Muscle layer of duodenum (tissue), 2 donors: ENCODE data around the gene GSX2.
A peak's percentile ranks its signal among the peaks of the same experiment; 100 is the strongest.

Experiments used
- H3K27ac ChIP-seq: one replicate; pipeline ENCODE4 v1.7.0; 2013; ENCODE audit warnings: mild to moderate bottlenecking, low read length
- H3K27me3 ChIP-seq: one replicate; pipeline ENCODE4 v1.7.0; 2013; ENCODE audit warnings: low read depth, mild to moderate bottlenecking, control low read depth, low read length
- H3K36me3 ChIP-seq, 2 donors: one replicate each; pipeline ENCODE4 v1.7.0; 2013; ENCODE audit warnings: low read length in 2 of 2, control low read depth in 1 of 2, mild to moderate bottlenecking in 1 of 2; ENCODE audit not compliant: insufficient read depth in 2 of 2, control insufficient read depth in 1 of 2
- H3K4me1 ChIP-seq, 2 donors: one replicate each; pipeline ENCODE4 v1.7.0; 2013; ENCODE audit warnings: low read length in 2 of 2, mild to moderate bottlenecking in 2 of 2, control low read depth in 1 of 2, moderate library complexity in 1 of 2; ENCODE audit not compliant: insufficient read depth in 2 of 2, control insufficient read depth in 1 of 2
- H3K4me3 ChIP-seq, 2 donors: one replicate each; pipeline ENCODE4 v1.7.0; 2013; ENCODE audit warnings: low read length in 2 of 2, low read depth in 1 of 2, mild to moderate bottlenecking in 1 of 2
- H3K9me3 ChIP-seq, 2 donors: one replicate each; pipeline ENCODE4 v1.7.0; 2013; ENCODE audit warnings: low read length in 2 of 2, control low read depth in 1 of 2, mild to moderate bottlenecking in 1 of 2; ENCODE audit not compliant: control insufficient read depth in 1 of 2
- donor health status: healthy.

The GSX2 gene

GRCh38 chr4:54082168-54082567, 17.8 kb upstream of the GSX2 start:
- Histone ChIP-seq H3K27ac (no peak overlapping the region), H3K4me1 (no peaks in the 10 kb centered on the region), H3K27me3 (no peaks in the 10 kb centered on the region), H3K36me3 (no peaks in the 10 kb centered on the region), H3K9me3 (no peaks in the 10 kb centered on the region), H3K4me3 (no peak overlapping the region)

DNA sequence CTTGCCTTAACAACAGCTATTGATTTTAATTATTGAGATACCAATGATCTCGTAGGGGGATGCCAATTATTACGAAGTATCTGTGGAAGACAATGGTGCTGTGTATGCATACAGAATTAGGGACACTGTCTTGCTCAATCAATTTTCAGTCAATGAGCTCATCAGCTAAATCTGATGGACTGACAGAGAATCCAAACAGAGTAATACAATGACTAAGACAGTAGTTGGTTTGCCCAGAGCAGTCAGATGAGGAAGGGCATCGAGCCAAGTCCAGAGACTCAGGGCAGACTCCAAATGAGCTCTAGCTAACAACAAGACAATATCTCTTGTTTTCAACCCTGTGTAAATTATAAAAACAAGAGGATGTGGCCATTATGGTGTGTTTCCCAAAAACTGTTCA, 14.7 kb upstream of the GSX2 start:
- H3K27ac ChIP-seq = no peak overlapping the region
- H3K9me3 ChIP-seq = no peaks in the 10 kb centered on the region
- H3K4me3 ChIP-seq = no peak overlapping the region
- H3K27me3 ChIP-seq = no peaks in the 10 kb centered on the region
- H3K36me3 ChIP-seq = no peaks in the 10 kb centered on the region
- no peaks in the 10 kb centered on the region for H3K4me1 ChIP-seq

DNA sequence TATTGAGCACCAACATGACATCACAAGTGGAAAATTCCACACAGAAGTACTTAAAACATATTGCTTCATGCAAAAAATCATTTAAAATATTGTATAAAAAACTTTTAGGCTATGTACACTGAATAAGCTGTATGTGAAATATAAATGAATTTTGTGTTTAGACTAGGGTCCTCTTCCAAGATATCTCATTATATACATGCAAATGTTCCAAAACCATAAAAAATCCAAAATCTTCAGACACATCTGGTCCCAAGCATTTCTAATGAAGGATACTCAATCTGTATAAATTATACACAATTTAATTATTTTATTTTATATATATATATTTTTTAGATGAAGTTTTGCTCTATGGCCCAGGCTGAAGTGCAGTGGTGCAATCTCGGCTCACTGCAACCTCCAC, 10.1 kb upstream of the GSX2 start:
- Histone ChIP-seq H3K9me3 (no peaks in the 10 kb centered on the region), H3K27me3 (peaks cover 38% of the 10 kb centered on the region), H3K4me1 (peaks cover 0 to 20% of the 10 kb centered on the region in 2 donors), H3K27ac (no peak overlapping the region), H3K4me3 (no peak overlapping the region), H3K36me3 (no peaks in the 10 kb centered on the region)

DNA sequence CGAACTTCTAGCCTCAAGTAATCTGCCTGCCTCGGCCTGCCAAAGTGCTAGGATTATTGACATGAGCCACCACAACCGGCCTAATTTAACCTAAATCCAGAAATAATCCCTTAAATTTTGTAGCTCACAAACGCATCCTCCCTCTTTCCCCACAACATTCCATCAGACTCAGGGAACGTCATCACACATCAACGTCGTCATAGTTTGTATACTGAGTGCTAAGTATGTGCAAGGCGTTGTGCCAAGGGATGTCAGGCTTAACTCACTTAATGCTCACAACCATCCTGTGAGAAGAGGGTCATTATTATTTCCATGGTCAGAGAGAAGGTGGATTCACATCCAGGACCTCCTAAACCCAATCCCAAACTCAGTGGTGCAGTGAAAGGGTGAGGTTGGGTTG, 9.6 kb upstream of the GSX2 start:
- peaks cover 43% of the 10 kb centered on the region for H3K27me3 ChIP-seq

DNA sequence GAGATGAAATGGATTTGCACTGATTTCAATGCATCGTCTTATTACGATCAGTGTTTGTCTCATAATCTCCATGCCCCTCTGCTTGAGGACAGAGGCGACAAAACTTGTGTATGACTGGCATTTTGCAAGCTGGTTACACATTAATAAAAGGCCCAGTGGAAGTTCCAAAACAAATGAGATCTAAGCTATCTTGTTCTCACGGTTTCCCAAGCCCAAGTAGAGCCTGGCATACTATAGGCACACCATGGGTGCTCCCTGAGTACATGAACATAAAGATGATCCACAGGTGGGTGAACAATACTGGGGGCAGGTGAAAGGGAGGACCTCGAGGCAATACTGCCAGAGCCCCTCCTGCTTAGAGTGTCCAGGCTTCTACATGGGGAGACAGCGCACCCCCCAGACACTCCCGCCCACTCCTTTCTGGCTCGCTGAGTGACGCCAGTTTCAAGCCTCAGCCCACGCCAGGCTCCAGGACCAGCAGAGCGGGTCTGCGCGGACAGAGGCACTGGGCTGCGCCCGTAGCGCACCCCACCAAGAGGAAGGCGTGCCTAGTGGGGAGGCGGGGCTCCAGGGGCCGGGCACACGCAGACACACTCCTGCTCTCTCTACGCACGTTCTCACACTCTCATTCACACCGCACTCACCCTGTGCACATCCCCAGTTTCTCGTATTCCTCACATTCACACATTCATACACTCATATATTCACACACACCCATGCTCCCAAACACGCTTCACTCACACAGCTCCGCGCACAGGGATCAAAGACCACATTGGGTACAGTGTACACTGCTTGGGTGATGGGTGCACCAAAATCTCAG, 8.9 kb upstream of the GSX2 start:
- no peak overlapping the region for H3K27ac ChIP-seq
- H3K4me1 ChIP-seq = peaks cover 0 to 20% of the 10 kb centered on the region in 2 donors
- H3K9me3 ChIP-seq = no peaks in the 10 kb centered on the region
- peak overlapping the region; percentile 58 to 77 for H3K4me3 ChIP-seq
- peaks cover 49% of the 10 kb centered on the region for H3K27me3 ChIP-seq
- no peaks in the 10 kb centered on the region for H3K36me3 ChIP-seq

More for the DNA sequence above, 9.6 kb upstream of the GSX2 start:
- Histone ChIP-seq H3K36me3 (no peaks in the 10 kb centered on the region), H3K27ac (no peak overlapping the region), H3K9me3 (no peaks in the 10 kb centered on the region), H3K4me3 (no peak overlapping the region), H3K4me1 (peaks cover 0 to 20% of the 10 kb centered on the region in 2 donors)

GRCh38 chr4:54091637-54092404, 8.1 kb upstream of the GSX2 start:
- peaks cover 0 to 20% of the 10 kb centered on the region in 2 donors for H3K4me1 ChIP-seq
- peaks cover 57% of the 10 kb centered on the region for H3K27me3 ChIP-seq
- no peak overlapping the region for H3K27ac ChIP-seq
- no peaks in the 10 kb centered on the region for H3K9me3 ChIP-seq
- no peaks in the 10 kb centered on the region for H3K36me3 ChIP-seq
- H3K4me3 ChIP-seq = peak overlapping the region; percentile 58 to 77

GRCh38 chr4:54092405-54093323, 7.3 kb upstream of the GSX2 start:
- H3K27ac ChIP-seq = no peak overlapping the region
- H3K27me3 ChIP-seq = peaks cover 66% of the 10 kb centered on the region
- H3K9me3 ChIP-seq = no peaks in the 10 kb centered on the region
- H3K4me1 ChIP-seq = peaks cover 0 to 20% of the 10 kb centered on the region in 2 donors
- H3K36me3 ChIP-seq = no peaks in the 10 kb centered on the region
- H3K4me3 ChIP-seq = peak overlapping the region; percentile 58 to 77

DNA sequence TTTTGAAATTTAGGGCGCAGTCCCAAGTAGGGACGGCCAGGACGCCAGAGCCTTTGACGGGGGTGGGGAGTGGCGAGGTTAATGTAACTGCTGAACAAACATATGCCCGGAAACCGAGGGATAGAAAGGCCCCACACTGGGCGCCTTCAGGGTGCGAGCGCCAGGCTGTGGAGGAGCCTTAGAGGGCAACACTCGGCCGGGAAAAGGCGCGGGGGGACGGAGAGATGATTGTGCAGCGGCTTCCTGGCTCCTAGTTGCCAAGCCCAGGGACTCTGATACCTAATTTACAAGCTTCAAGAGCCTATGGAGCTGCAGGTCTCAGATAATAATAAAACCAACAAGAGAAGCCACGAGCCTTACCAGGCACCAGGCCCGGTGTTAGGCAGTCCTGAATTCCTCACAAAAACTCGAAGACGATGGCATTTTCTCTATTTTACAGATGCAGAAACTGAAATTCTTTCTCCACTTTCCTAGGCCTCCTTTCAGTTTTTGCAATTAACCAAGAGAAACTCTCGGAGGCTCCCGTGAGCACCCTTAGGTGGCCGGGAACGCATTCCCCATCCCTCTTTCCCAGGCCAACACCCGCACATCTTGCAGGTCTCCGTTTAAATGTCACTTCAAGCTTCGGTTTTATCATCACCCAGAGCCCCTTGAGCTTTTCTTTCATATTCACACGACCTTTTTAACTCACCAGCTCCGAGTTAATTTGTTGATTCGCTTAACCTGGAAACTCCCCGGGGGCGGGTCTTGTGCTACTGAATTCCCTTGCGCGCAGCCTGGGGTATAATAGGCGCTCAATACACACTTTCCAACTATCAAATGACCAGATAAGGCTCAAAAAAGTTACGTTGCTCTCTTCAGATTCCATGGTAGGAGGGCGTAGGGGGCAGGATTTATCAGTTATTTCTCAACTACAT, 6.4 kb upstream of the GSX2 start:
- peaks cover 73% of the 10 kb centered on the region for H3K27me3 ChIP-seq
- no peak overlapping the region for H3K4me3 ChIP-seq

DNA sequence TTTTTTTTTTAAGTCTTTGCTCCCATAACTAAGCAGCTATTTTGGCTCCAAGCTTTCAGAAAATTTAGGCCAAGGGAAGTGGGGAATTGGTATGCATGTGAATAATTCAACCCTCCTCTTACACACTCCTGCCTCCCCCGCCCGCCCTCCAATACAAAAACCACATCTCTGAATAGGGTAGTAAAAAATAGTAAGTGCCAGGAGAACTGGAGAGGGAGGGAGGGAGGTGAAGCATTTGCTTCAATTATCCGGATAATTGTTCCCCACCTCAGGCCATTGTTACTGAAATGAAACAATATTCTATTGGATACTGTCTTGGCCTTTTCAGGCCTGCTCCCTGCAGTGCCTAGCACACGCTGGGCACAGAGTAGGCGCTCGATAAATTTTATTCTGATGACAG, 5.5 kb upstream of the GSX2 start:
- Histone ChIP-seq H3K9me3 (no peaks in the 10 kb centered on the region), H3K27ac (no peak overlapping the region), H3K36me3 (no peaks in the 10 kb centered on the region), H3K4me3 (no peak overlapping the region), H3K27me3 (peaks cover 82% of the 10 kb centered on the region), H3K4me1 (peaks cover 0 to 23% of the 10 kb centered on the region in 2 donors)

More for the DNA sequence above, 6.4 kb upstream of the GSX2 start:
- no peaks in the 10 kb centered on the region for H3K36me3 ChIP-seq
- H3K9me3 ChIP-seq = no peaks in the 10 kb centered on the region
- H3K27ac ChIP-seq = no peak overlapping the region
- H3K4me1 ChIP-seq = peaks cover 0 to 20% of the 10 kb centered on the region in 2 donors

- Histone ChIP-seq H3K4me1 (peaks cover 0 to 31% of the 10 kb centered on the region in 2 donors), H3K27ac (no peak overlapping the region), H3K27me3 (peaks cover 90% of the 10 kb centered on the region)
Observed at GRCh38 chr4:54095110-54095825, 4.7 kb upstream of the GSX2 start.

More at GRCh38 chr4:54095110-54095825, 4.7 kb upstream of the GSX2 start:
- H3K36me3 ChIP-seq = no peaks in the 10 kb centered on the region
- H3K4me3 ChIP-seq = no peak overlapping the region
- H3K9me3 ChIP-seq = no peaks in the 10 kb centered on the region
